ENCODE results near the gene RALA. TPM values are rescaled to one million over a fixed set of nuclear protein-coding genes. Genes with fewer than 3 reads are reported as not detected.

RALA gene
- total and polyA plus RNA-seq, 2 experiments from 2014 or later: 43.5 to 231 TPM

DNA sequence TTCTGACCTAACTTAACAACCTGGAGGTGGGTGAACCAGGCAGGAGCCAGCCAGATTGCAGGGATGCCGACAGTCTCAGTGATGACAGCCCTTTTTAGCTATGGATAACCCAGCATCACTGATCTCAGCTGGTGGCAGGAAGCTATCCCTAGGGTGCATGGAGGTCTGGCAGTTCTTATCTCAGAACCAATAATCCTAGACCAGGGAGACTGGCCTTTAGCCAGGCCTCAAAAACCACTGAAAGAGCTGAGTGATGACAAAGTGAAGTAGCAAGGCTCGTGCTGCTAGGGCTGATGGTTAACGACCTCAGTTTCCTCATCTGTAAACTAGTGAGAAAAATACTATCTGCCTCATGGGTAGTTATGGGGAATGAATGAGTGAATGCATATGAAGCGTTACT, 112.5 kb downstream of the RALA start:
- H2AFZ ChIP-seq: no peak overlapping the region
- H3K36me3 Mint-ChIP-seq (ENCODE audit: low read depth): peaks cover 4% of the 10 kb centered on the region; the same call in 2 of the 3 replicates
- H3K4me2 ChIP-seq: 0 out of 2 replicates have a peak overlapping the region, but pooled peaks have one; percentile 20
- H3K9me3 Mint-ChIP-seq: no peaks in the 10 kb centered on the region
- H3K9me2 ChIP-seq (ENCODE audit: insufficient read depth): 0 out of 2 replicates have a peak, but pooled peaks cover 8% of the 10 kb centered on the region
- peaks cover 29% of the 10 kb centered on the region for H3K4me1 ChIP-seq (ENCODE audit: insufficient read depth)
- peaks cover 26% of the 10 kb centered on the region for H3K4me1 Mint-ChIP-seq
- no peaks in the 10 kb centered on the region for H3K36me3 ChIP-seq (ENCODE audit: insufficient read depth)
- no peak overlapping the region; the same call in 1 of the 2 replicates for H3K4me3 ChIP-seq
- H3K27ac ChIP-seq (ENCODE audit: low read depth): no peak overlapping the region
- H3F3A ChIP-seq (replicated peaks; ENCODE audit: low read depth): no peaks in the 10 kb centered on the region
- no peaks in the 10 kb centered on the region for H4K20me1 ChIP-seq (replicated peaks; ENCODE audit: insufficient read depth)
- peak overlapping the region; percentile 38; the same call in 2 of the 3 replicates for H3K4me3 Mint-ChIP-seq
- ATAC-seq (no peak), DNase-seq (ENCODE audit: low spot score) (no peak)
- peaks cover 21% of the 10 kb centered on the region for H3K27me3 Mint-ChIP-seq (ENCODE audit: insufficient read depth, low read depth, poor library complexity)
- TF ChIP-seq, protein P1, sequence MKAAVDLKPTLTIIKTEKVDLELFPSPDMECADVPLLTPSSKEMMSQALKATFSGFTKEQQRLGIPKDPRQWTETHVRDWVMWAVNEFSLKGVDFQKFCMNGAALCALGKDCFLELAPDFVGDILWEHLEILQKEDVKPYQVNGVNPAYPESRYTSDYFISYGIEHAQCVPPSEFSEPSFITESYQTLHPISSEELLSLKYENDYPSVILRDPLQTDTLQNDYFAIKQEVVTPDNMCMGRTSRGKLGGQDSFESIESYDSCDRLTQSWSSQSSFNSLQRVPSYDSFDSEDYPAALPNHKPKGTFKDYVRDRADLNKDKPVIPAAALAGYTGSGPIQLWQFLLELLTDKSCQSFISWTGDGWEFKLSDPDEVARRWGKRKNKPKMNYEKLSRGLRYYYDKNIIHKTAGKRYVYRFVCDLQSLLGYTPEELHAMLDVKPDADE (IDR thresholded peaks at IDR 0.05): no peak
- TF ChIP-seq, protein P2, sequence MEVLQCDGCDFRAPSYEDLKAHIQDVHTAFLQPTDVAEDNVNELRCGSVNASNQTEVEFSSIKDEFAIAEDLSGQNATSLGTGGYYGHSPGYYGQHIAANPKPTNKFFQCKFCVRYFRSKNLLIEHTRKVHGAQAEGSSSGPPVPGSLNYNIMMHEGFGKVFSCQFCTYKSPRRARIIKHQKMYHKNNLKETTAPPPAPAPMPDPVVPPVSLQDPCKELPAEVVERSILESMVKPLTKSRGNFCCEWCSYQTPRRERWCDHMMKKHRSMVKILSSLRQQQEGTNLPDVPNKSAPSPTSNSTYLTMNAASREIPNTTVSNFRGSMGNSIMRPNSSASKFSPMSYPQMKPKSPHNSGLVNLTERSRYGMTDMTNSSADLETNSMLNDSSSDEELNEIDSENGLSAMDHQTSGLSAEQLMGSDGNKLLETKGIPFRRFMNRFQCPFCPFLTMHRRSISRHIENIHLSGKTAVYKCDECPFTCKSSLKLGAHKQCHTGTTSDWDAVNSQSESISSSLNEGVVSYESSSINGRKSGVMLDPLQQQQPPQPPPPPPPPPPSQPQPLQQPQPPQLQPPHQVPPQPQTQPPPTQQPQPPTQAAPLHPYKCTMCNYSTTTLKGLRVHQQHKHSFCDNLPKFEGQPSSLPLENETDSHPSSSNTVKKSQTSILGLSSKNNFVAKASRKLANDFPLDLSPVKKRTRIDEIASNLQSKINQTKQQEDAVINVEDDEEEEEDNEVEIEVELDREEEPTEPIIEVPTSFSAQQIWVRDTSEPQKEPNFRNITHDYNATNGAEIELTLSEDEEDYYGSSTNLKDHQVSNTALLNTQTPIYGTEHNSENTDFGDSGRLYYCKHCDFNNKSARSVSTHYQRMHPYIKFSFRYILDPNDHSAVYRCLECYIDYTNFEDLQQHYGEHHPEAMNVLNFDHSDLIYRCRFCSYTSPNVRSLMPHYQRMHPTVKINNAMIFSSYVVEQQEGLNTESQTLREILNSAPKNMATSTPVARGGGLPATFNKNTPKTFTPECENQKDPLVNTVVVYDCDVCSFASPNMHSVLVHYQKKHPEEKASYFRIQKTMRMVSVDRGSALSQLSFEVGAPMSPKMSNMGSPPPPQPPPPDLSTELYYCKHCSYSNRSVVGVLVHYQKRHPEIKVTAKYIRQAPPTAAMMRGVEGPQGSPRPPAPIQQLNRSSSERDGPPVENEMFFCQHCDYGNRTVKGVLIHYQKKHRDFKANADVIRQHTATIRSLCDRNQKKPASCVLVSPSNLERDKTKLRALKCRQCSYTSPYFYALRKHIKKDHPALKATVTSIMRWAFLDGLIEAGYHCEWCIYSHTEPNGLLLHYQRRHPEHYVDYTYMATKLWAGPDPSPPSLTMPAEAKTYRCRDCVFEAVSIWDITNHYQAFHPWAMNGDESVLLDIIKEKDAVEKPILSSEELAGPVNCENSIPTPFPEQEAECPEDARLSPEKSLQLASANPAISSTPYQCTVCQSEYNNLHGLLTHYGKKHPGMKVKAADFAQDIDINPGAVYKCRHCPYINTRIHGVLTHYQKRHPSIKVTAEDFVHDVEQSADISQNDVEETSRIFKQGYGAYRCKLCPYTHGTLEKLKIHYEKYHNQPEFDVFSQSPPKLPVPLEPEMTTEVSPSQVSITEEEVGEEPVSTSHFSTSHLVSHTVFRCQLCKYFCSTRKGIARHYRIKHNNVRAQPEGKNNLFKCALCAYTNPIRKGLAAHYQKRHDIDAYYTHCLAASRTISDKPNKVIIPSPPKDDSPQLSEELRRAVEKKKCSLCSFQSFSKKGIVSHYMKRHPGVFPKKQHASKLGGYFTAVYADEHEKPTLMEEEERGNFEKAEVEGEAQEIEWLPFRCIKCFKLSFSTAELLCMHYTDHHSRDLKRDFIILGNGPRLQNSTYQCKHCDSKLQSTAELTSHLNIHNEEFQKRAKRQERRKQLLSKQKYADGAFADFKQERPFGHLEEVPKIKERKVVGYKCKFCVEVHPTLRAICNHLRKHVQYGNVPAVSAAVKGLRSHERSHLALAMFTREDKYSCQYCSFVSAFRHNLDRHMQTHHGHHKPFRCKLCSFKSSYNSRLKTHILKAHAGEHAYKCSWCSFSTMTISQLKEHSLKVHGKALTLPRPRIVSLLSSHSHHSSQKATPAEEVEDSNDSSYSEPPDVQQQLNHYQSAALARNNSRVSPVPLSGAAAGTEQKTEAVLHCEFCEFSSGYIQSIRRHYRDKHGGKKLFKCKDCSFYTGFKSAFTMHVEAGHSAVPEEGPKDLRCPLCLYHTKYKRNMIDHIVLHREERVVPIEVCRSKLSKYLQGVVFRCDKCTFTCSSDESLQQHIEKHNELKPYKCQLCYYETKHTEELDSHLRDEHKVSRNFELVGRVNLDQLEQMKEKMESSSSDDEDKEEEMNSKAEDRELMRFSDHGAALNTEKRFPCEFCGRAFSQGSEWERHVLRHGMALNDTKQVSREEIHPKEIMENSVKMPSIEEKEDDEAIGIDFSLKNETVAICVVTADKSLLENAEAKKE (CRISPR knock-in tag; IDR thresholded peaks at IDR 0.05): no peak
- TF ChIP-seq EZH2phosphoT487 (IDR thresholded peaks at IDR 0.05; ENCODE audit: unreplicated experiment): no peak
- no peak for TF ChIP-seq NANOG (IDR thresholded peaks at IDR 0.05; ENCODE audit: borderline replicate concordance)
- TF ChIP-seq JUNB (IDR thresholded peaks at IDR 0.05; ENCODE audit: unreplicated experiment): no peak
- TF ChIP-seq ZNF114 (CRISPR knock-in tag; IDR thresholded peaks at IDR 0.05): no peak
- no peak for TF ChIP-seq STAT1 (IDR thresholded peaks at IDR 0.05; ENCODE audit: unreplicated experiment)
- TF ChIP-seq POLR2AphosphoS5 (IDR thresholded peaks at IDR 0.05; ENCODE audit: low read depth): no peak
- TF ChIP-seq CREB1 (CRISPR knock-in tag; IDR thresholded peaks at IDR 0.05; ENCODE audit: low read depth): no peak
- TF ChIP-seq, protein P3, sequence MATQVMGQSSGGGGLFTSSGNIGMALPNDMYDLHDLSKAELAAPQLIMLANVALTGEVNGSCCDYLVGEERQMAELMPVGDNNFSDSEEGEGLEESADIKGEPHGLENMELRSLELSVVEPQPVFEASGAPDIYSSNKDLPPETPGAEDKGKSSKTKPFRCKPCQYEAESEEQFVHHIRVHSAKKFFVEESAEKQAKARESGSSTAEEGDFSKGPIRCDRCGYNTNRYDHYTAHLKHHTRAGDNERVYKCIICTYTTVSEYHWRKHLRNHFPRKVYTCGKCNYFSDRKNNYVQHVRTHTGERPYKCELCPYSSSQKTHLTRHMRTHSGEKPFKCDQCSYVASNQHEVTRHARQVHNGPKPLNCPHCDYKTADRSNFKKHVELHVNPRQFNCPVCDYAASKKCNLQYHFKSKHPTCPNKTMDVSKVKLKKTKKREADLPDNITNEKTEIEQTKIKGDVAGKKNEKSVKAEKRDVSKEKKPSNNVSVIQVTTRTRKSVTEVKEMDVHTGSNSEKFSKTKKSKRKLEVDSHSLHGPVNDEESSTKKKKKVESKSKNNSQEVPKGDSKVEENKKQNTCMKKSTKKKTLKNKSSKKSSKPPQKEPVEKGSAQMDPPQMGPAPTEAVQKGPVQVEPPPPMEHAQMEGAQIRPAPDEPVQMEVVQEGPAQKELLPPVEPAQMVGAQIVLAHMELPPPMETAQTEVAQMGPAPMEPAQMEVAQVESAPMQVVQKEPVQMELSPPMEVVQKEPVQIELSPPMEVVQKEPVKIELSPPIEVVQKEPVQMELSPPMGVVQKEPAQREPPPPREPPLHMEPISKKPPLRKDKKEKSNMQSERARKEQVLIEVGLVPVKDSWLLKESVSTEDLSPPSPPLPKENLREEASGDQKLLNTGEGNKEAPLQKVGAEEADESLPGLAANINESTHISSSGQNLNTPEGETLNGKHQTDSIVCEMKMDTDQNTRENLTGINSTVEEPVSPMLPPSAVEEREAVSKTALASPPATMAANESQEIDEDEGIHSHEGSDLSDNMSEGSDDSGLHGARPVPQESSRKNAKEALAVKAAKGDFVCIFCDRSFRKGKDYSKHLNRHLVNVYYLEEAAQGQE (IDR thresholded peaks at IDR 0.05; ENCODE audit: unreplicated experiment): no peak
- no peak for TF ChIP-seq ZNF331 (CRISPR knock-in tag; IDR thresholded peaks at IDR 0.05; ENCODE audit: low read depth)
- TF ChIP-seq, protein P4, sequence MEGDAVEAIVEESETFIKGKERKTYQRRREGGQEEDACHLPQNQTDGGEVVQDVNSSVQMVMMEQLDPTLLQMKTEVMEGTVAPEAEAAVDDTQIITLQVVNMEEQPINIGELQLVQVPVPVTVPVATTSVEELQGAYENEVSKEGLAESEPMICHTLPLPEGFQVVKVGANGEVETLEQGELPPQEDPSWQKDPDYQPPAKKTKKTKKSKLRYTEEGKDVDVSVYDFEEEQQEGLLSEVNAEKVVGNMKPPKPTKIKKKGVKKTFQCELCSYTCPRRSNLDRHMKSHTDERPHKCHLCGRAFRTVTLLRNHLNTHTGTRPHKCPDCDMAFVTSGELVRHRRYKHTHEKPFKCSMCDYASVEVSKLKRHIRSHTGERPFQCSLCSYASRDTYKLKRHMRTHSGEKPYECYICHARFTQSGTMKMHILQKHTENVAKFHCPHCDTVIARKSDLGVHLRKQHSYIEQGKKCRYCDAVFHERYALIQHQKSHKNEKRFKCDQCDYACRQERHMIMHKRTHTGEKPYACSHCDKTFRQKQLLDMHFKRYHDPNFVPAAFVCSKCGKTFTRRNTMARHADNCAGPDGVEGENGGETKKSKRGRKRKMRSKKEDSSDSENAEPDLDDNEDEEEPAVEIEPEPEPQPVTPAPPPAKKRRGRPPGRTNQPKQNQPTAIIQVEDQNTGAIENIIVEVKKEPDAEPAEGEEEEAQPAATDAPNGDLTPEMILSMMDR (conservative IDR thresholded peaks at IDR 0.05; ENCODE audit: low read depth in 2 of 2): no peak
- no peak for TF ChIP-seq EZH2 (IDR thresholded peaks at IDR 0.05; ENCODE audit: low read depth, unreplicated experiment)
- peaks cover 8% of the 10 kb centered on the region for H3K27me3 ChIP-seq (ENCODE audit: insufficient read depth)
- H3K79me2 ChIP-seq (replicated peaks; ENCODE audit: insufficient read depth): peaks cover 35% of the 10 kb centered on the region
- H3K27ac Mint-ChIP-seq: no peak overlapping the region

All from GM23338 (cell line).